GM15510 (cell line): ENCODE measurements around the gene DBNL.
"Not testable (repeated sequence)": the region's sequence is repeated elsewhere in the genome, so short reads cannot be mapped to it uniquely, and the experiment has no call there.

ENCODE experiments used
- POLR2A ChIP-seq: IDR thresholded peaks from 3 replicates; pipeline ENCODE4 v1.6.1; 2011; ENCODE audit warnings: borderline replicate concordance; ENCODE audit not compliant: insufficient read length; ENCODE audit errors: extremely low read depth

Gene DBNL

GRCh38 chr7:44044315-44045225, at the start of gene DBNL:
TSS of gene DBNL (plus strand) at chr7:44044702. CDS start at chr7:44044738, 36 bp downstream.
- TF ChIP-seq POLR2A = peak; percentile 98

GRCh38 chr7:43997532-43997931, 47.0 kb upstream of the DBNL start, which contains the start of gene SPDYE1:
TSS of gene SPDYE1 (plus strand) at chr7:43997897. CDS start at chr7:43999950, 2,053 bp downstream.
- TF ChIP-seq POLR2A = not testable (repeated sequence)

GRCh38 chr7:44018857-44019807, 25.4 kb upstream of the DBNL start:
- peak; percentile 54 for TF ChIP-seq POLR2A

- TF ChIP-seq POLR2A = peak; percentile 55
These were observed 4.0 kb upstream of the DBNL start for GRCh38 chr7:44040493-44040891.

- TF ChIP-seq POLR2A = no peak
These were observed 2.3 kb upstream of the DBNL start for GRCh38 chr7:44042221-44042620.

GRCh38 chr7:44043902-44044301, 600 bp upstream of the DBNL start:
- TF ChIP-seq POLR2A = no peak

- no peak for TF ChIP-seq POLR2A
These were observed 918 bp downstream of the DBNL start for GRCh38 chr7:44045226-44046014.

GRCh38 chr7:44046321-44047061, 2.0 kb downstream of the DBNL start:
- TF ChIP-seq POLR2A = no peak

- no peak for TF ChIP-seq POLR2A
These were observed 3.7 kb downstream of the DBNL start for GRCh38 chr7:44048031-44048795.

- TF ChIP-seq POLR2A = no peak
These were observed 5.8 kb downstream of the DBNL start for GRCh38 chr7:44050121-44050914.

GRCh38 chr7:44050915-44051560, 6.5 kb downstream of the DBNL start:
- no peak for TF ChIP-seq POLR2A
